ENCODE results near the gene NECAB3. TPM values are rescaled to one million over a fixed set of nuclear protein-coding genes. Genes with fewer than 3 reads are reported as not detected.

Gene NECAB3
- total and polyA plus RNA-seq, 7 donors, result 37.8 to 98.0 (median 63.7) TPM

- intact Hi-C loops (cut with DNase I), result no loop called here
- no peak for DNase-seq
- peaks cover 0 to 46% of the 10 kb centered on the region in 2 donors for H3K36me3 ChIP-seq (ENCODE audit: insufficient read depth in 1 of 2, low read depth in 1 of 2)
- no peaks in the 10 kb centered on the region for H3K9me3 ChIP-seq
- H3K4me1 ChIP-seq, result no peaks in the 10 kb centered on the region
- 69 to 82% (median 70%) methylated on average over 4 of the region's 4 CpGs for WGBS, 3 donors
- no peaks in the 10 kb centered on the region for H3K27me3 ChIP-seq (ENCODE audit: insufficient read depth in 3 of 3, low read length in 2 of 3)
- no peak overlapping the region for H3K27ac ChIP-seq
- no peak overlapping the region for H3K4me3 ChIP-seq
- ATAC-seq, result no peak
- TF ChIP-seq CTCF (IDR thresholded peaks at IDR 0.05), result no peak
Observed at GRCh38 chr20:33621717-33622400, 52.4 kb downstream of the NECAB3 start.

DNA sequence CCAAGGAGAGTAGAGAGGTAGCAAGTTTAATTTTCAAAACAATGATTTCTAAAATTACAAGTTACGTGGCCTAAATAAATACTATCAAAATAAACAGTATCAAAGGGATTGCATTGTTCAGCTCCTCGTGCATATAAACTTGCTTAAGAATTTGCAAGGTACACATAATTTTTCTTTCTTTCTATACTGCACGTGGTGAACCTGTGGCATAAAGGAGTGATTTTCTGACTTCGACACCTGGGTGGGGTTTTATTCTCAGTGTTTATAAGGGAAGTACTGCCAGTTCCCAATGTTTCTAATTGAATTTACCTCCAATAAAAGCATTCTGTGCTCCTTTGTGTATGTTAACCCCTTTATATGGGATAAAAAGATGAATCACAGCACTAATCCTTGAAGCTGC is 62.2 kb downstream of the NECAB3 start:
- TF ChIP-seq CTCF (IDR thresholded peaks at IDR 0.05), result no peak
- DNase-seq, result no peak

DNA sequence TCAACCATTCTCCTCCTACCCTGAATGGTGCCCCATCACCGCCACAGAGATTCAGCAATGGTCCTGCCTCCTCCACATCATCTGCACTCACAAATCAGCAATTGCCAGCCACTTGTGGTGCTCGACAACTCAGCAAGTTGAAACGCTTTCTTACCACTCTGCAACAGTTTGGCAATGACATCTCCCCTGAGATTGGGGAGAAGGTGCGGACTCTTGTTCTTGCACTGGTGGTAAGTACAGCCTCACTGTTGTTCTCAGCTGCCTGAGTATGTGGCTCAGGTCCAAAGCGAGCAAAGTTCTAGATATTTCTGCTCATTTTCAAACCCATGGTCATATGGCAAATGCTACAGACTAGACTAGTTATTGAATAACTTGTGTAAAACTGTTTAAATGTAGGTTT is 63.1 kb downstream of the NECAB3 start:
- DNase-seq (no peak), ATAC-seq (no peak)
- Histone ChIP-seq H3K4me1 (no peaks in the 10 kb centered on the region), H3K4me3 (no peak overlapping the region), H3K27me3 (ENCODE audit: insufficient read depth in 3 of 3, low read length in 2 of 3) (no peaks in the 10 kb centered on the region), H3K27ac (no peak overlapping the region), H3K36me3 (ENCODE audit: insufficient read depth in 1 of 2, low read depth in 1 of 2) (peaks cover 6 to 94% of the 10 kb centered on the region in 2 donors), H3K9me3 (no peaks in the 10 kb centered on the region)
- no peak for TF ChIP-seq CTCF (IDR thresholded peaks at IDR 0.05)
- 88 to 96% (median 92%) methylated on average over 5 of the region's 5 CpGs for WGBS, 3 donors
- intact Hi-C loops (cut with DNase I), result no loop called here

More for the DNA sequence above, 62.2 kb downstream of the NECAB3 start:
- Histone ChIP-seq H3K27me3 (ENCODE audit: insufficient read depth in 3 of 3, low read length in 2 of 3) (no peaks in the 10 kb centered on the region), H3K9me3 (no peaks in the 10 kb centered on the region), H3K4me1 (no peaks in the 10 kb centered on the region), H3K4me3 (no peak overlapping the region), H3K27ac (no peak overlapping the region), H3K36me3 (ENCODE audit: insufficient read depth in 1 of 2, low read depth in 1 of 2) (peaks cover 6 to 93% of the 10 kb centered on the region in 2 donors)
- 69 to 77% (median 77%) methylated on average over 4 of the region's 4 CpGs for WGBS, 3 donors
- ATAC-seq, result no peak
- intact Hi-C loops (cut with DNase I), result no loop called here

DNA sequence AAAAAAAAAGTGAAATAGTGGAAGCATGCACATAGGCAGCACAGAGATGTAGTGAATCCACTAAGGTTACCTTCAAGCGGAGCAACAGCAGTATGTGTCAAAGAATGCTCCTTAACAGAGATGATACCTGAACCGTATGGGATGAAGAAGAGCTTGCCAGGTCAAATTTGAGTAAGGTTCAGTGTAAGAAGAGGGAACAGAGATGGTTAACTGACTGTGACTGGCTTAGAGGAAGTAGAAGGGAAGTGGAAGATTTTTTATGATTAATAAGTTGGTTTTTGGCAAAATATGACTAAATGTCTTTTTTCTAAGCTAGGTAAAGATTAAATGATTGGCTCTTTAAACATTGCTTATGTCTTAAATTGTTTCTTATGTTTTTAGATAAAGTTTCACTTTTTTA is 64.7 kb downstream of the NECAB3 start:
- Histone ChIP-seq H3K4me3 (no peak overlapping the region), H3K9me3 (no peaks in the 10 kb centered on the region), H3K27ac (no peak overlapping the region), H3K27me3 (ENCODE audit: insufficient read depth in 3 of 3, low read length in 2 of 3) (no peaks in the 10 kb centered on the region), H3K36me3 (ENCODE audit: insufficient read depth in 1 of 2, low read depth in 1 of 2) (peaks cover 6 to 78% of the 10 kb centered on the region in 2 donors), H3K4me1 (no peaks in the 10 kb centered on the region)
- DNase-seq (no peak), ATAC-seq (no peak)
- TF ChIP-seq CTCF (IDR thresholded peaks at IDR 0.05), result no peak
- WGBS, 3 donors, result 96 to 100% (median 97%) methylated on average over 2 of the region's 2 CpGs
- intact Hi-C loops (cut with DNase I), result no loop called here

Other genes with a start within 250 kb of the NECAB3 start
- gene SNTA1, start 230.7 kb downstream of the NECAB3 start, total RNA-seq, result 100 to 1,000 TPM; 102 to 150 (median 129) TPM
- 100 to 1,000 TPM in 2 of 3 donors, 10 to 100 TPM in 1; 36.6 to 196 (median 165) TPM for gene SNTA1, start 230.7 kb downstream of the NECAB3 start, polyA plus RNA-seq
- 1 to 10 TPM; 7.0 to 9.3 (median 7.7) TPM for gene CBFA2T2, start 184.3 kb downstream of the NECAB3 start, total RNA-seq
- 1 to 10 TPM; 3.8 to 6.6 (median 3.9) TPM for gene CBFA2T2, start 184.3 kb downstream of the NECAB3 start, polyA plus RNA-seq
- not detected for gene C20orf144, start 12.1 kb downstream of the NECAB3 start, total RNA-seq
- under 1 TPM in 2 of 3 donors, not detected in 1; 0.05 to 0.08 TPM for gene C20orf144, start 12.1 kb downstream of the NECAB3 start, polyA plus RNA-seq
- under 1 TPM in 3 of 4 donors, not detected in 1; 0.27 to 0.42 (median 0.37) TPM for gene ACTL10, start 7.5 kb downstream of the NECAB3 start, total RNA-seq
- gene ACTL10, start 7.5 kb downstream of the NECAB3 start, polyA plus RNA-seq, result under 1 TPM; 0.04 to 0.74 (median 0.42) TPM
- 1 to 10 TPM in 2 of 4 donors, under 1 TPM in 2; 0.73 to 1.3 (median 0.94) TPM for gene E2F1, start 12.0 kb upstream of the NECAB3 start, total RNA-seq
- 1 to 10 TPM in 1 of 3 donors, under 1 TPM in 2; 0.79 to 6.5 (median 0.84) TPM for gene E2F1, start 12.0 kb upstream of the NECAB3 start, polyA plus RNA-seq
- 10 to 100 TPM in 1 of 4 donors, 1 to 10 TPM in 3; 4.2 to 10.6 (median 5.1) TPM for gene PXMP4, start 45.9 kb upstream of the NECAB3 start, total RNA-seq
- 1 to 10 TPM; 1.9 to 6.0 (median 3.4) TPM for gene PXMP4, start 45.9 kb upstream of the NECAB3 start, polyA plus RNA-seq
- gene ZNF341, start 57.6 kb upstream of the NECAB3 start, total RNA-seq, result 1 to 10 TPM; 1.3 to 2.4 (median 1.5) TPM
- gene ZNF341, start 57.6 kb upstream of the NECAB3 start, polyA plus RNA-seq, result 1 to 10 TPM; 1.5 to 3.0 (median 2.5) TPM
- gene CHMP4B, start 136.9 kb upstream of the NECAB3 start, total RNA-seq, result 100 to 1,000 TPM in 3 of 4 donors, 10 to 100 TPM in 1; 72.5 to 151 (median 119) TPM
- gene CHMP4B, start 136.9 kb upstream of the NECAB3 start, polyA plus RNA-seq, result 100 to 1,000 TPM; 165 to 267 (median 226) TPM